GM21360 (cell line): ENCODE measurements around the gene TAS2R60.

Source experiments
- ATAC-seq: cut with Tn5 transposase; IDR thresholded peaks from one replicate; pipeline ENCODE4 v1.9.1; 2021; ENCODE audit warnings: mild to moderate bottlenecking, moderate library complexity; ENCODE audit not compliant: unreplicated experiment

TAS2R60 gene

DNA sequence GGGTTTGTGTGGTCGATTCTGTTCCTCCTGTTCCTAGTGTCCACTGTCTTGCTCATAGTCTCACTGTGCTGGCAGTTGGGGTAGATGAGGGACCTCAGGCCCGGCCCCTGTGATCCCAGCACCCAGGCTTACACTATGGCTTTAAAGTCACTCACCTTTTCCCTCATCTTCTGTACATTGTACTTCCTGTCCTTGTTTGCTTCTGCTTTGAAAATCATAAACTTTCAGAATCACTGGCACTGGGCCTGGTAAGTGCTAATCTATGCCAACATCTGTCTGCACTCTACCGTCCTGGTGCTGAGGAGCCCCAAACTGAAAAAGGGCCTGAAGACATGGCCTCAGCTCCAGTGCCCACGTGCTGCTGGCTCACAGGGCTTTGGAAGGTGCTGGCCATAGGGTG is 5.7 kb upstream of the TAS2R60 start:
- peak; percentile 40 for ATAC-seq

DNA sequence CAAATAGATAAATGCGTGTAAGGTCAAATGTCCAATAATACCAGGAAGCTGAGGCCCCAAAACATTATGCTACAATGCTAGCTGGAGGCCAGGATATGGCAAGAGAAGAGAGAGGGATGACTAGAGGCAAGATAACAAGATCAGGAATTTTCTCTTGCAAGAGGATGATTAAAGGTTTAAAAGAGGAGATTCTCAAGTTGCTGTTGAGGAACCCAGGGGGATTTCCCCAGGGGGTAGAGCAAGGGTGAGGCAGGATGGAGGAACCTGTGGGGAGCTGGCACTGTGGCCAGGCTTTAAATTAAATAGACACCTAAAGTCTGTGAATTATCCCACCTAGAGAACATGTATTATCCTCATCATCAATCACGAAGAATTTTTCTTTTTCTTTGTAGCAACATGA is 3.4 kb upstream of the TAS2R60 start:
- no peak for ATAC-seq

DNA sequence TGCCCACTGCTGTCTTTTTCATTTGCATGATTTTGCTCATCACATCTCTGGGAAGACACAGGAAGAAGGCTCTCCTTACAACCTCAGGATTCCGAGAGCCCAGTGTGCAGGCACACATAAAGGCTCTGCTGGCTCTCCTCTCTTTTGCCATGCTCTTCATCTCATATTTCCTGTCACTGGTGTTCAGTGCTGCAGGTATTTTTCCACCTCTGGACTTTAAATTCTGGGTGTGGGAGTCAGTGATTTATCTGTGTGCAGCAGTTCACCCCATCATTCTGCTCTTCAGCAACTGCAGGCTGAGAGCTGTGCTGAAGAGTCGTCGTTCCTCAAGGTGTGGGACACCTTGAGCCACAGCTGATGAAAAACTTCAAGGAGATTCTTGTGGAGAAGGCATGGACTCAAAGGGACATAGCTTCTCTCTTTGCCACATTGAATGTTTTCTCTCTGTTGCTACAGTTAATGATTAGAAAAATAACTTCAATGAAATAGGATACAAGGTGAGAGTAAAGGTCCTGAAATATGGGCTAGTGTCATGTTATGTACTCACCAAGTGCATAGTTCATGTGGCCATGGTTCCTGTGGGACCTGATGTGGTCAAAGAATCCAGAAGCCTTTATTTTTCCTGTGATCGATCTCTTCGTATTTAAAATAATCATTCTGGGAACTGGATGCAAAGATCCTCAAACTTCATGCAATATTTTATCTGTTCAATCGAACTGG is 970 bp downstream of the TAS2R60 start:
- ATAC-seq: no peak

DNA sequence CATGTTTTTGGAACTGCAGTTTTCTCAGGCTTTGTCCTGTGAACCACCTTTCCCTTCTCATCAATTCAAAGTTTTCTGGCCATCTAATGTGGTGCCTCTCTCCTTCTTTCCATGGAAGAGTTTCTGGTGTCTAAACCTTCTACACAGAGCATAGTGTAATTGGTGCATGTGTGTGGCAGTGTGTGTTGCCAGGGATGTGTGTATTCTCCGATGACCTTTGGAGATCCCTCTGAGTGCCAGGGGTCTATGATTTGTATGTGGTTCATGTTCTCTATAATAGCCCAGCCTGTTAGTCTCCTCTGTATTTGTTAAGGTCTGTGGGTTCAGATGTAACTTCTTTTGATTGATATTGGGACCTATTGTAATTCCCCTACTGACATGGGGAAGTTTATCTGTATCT is 1.5 kb downstream of the TAS2R60 start:
- ATAC-seq: no peak

DNA sequence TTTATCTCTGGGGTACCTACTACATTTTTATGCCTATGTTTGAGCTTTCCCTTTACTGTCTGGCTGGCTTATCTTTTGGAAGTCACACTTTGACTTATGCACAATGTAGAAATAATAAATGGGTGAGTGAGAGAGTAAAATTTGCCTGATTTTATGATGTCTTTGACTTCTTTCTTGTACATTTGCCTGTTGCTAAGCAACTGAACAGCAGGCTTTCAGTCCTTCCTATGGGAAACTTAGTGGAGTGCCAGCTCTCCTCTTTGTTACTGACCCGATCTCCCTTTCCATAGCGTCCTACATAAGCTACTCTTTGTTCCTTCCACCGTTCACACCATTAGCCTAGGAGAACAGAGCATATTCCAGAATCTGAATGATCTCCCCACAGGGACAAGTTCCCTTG is 4.2 kb downstream of the TAS2R60 start:
- ATAC-seq: no peak

DNA sequence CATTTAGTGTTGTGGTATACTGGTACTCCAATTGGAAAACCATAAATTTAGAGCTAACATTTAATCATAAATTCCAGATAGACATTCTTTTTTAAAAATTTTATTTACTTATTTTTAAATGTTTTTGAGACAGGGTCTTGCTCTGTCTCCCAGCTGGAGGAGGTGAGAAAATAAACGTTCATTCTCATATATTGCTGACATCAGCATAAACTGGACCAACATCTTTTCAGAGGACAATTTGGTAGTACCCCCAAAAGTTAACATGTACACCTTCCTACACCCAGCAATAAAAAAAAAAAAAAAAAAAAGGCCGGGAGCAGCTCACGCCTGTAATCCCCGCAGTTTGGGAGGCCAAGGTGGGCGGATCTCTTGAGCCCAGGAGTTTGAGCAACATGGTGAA is 5.2 kb downstream of the TAS2R60 start:
- no peak for ATAC-seq

DNA sequence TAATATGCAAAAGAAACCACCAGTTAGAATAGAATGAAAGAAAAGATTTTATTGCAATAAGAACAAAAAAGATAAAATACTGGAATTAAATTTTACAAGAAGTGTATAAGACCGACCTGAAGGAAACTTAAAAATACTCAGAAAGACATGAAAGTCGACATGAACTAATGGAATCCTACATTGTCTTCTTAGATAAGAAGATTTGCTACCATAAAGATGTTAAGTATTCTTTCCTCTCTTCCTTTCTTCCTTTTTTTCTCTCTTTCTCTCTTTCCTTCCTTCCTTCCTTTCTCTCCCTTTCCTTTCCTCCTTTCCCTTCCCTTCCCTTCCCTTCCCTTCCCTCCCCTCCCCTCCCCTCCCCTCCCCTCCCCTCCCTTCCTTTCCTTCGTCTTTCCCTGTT is 6.5 kb downstream of the TAS2R60 start:
- ATAC-seq: no peak

DNA sequence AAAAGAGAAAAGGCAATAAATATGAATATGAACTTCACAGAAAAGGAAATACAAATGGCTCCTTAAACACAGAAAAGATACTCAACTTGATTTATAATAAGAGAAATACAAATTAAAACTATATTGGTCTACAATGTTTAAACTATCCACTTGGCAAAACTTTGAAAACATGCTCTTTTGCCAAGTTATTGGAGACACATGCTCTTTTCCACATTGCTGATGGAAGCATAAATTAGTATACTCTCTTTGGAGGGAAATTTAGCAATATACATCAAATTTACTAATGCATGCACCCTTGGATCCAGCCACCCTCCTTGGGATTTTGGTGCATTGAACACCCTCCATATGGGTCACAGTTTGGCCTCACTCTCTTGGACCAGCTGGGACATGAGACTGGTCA is 7.9 kb downstream of the TAS2R60 start:
- no peak for ATAC-seq

DNA sequence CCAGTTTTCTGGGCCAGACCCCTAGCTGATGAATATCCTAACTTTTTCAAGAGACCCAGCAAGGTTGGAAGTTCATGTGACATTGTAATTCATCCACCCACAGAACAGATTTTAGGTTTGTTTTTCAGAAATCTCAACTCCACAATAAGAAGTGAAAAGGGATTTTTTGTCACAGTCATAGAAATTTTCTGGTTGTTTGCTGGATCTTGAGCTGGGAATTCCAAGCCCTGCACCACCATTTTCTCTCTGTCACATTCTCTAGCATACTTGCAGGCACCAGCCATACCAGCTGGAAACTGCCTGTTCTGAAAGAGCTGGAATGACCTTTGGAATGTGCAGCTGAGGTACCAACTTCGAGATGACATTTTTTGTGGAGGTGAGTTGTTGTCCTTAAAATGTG is 8.5 kb downstream of the TAS2R60 start:
- ATAC-seq: no peak

DNA sequence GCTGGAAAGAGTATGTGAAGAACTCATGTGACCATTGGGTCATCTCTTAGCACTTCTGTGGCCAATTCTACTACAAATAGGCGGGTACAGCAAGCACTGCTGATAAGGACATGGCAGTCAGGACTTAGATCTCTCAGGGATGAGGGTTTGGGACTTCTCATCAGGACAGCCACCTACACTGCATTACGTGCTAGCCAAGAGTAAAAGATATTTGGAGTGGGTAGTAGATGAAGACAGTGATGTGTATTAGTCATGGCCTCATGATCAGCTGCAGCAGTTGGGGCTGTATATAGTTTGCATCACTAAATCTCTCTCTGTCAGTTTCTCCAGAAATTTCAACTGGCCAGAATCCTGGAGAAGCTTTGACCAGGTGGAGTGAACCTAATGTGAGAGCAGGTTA is 9.2 kb downstream of the TAS2R60 start:
- ATAC-seq: no peak

DNA sequence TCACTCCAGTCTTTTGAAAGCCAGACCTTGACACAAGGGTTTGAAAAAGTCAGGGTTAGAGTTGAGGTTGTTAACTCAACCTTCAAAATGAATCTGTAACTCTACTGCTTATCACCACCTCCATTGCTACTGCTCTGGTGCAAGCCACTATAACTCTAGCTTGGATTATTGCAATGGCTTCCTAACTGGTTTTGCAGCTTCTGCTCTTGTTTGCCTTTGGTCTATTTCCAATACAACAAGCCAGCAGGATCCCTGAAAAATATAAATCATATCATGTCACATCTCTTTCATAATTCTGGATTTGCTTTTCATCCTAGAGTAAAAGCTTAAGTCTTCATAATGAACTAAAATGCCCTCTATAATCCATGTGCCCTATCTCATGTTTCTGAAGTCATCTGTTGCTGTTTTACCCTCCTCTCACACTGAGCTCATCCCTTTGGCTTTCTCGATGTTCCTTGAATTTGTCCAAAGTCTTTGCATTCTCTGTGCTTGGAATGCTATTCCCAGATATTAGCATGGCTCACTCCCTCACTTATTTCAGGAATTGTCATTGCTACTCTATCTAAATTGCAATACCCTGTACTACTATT is 10.9 kb downstream of the TAS2R60 start:
- no peak for ATAC-seq

DNA sequence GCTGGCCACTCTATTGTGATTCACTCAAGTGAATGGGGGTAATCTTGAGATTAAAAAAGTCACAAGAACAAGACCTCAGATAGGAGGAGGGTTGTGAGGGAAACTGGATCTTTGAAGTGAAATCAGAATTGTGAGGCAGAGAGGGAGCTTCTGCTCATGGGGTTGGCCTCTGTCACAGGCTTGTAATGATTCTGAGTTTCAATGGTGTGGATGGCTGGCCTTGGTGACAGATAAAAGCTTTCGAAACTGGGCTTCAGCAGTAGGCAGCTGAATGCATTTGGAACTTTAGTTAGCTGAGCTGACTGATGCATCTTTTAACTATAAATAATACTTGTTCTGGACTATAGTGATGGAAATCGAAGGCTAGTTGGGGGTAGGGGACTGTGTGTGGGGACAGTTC is 12.2 kb downstream of the TAS2R60 start:
- ATAC-seq: no peak

DNA sequence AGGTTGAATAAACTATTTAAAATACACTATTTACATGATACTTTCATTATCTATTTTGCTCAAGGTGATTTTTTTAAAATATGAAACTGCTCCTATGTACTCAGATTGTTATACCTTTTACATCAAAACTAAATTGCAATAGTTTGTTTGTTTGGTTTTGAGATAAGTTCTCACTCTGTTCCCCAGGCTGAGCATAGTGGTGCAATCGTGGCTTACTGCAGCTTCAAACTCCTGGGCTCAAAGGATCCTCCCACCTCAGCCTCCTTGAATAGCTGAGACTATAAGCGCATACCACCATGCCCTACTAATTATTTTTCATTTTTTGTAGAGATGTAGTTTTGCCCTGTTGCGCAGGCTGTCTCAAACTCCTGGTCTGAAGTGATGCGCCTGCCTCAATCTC is 12.7 kb downstream of the TAS2R60 start:
- no peak for ATAC-seq

DNA sequence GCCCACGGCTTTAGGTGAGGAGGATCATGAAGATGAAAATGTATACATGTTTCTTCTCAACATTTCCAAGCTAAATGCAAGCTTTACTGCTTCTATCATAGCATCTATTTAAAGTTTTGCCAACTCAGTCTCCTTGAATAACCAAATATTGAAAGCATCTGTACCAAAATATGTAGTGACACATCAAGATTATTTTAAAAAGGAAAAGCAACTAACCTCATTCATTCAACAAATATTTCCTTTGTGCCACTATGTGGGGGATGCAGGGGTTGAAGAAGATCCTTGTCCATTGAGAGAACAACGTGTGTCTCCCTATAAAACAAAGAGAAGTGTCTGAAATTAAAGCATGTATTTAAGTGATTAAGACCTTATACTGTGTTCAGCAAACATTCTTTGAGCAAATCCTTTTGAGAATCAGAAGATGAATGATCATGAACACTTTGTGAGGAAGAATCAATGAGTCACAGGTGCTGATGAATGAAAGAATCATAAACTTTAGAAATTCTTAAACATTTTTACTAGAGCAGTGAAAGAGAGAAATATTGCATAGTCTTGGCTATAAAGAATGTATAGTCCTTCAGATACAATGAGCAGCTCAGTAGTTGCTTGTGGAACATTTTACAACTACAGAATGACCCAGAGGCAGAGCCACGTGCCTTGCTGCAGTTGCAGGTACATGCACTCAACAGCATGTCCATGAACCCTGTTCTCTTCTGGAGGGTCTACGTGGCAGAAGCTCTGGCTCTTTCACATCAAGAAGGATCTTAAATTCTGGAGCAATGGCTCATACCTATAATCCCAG is 13.9 kb downstream of the TAS2R60 start:
- ATAC-seq: no peak

DNA sequence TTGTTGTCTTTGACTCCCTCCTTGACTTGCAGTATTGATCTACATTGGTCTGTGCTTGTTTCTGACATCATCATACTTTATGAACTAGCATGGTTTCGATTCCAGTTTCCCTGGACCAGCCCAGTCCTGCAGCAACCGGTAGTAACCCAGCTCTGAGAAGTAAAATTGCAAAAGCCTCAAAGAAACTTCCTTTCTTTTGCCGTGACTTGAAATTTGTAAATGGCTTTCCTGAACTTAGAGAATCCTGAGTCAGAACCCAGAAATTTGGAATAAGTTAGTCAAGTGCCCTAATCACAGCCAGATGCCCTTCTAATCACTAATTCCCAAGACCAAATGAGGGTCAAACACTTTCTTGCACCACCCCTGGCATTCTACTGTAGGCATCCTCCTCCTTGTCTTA is 15.0 kb downstream of the TAS2R60 start:
- ATAC-seq: peak; percentile 78

DNA sequence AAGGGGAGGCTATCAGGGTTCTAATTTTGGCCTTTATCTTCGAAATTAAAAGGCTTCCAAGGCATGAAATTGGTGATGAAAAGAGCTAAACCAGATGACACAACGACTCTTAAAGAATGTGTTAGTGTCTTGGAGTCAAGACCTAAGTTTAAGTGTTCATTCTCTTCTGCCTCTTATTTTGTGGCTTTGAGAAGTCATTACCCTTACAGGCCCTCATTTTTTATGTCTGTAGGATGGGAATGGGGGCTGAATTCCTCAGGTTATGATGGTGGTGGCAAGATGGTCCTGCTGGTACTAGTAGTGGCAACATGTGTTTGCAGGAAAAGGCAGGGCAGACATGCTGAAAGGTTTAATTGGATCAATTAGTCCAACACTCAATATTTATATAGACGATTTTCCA is 15.4 kb downstream of the TAS2R60 start:
- no peak for ATAC-seq

DNA sequence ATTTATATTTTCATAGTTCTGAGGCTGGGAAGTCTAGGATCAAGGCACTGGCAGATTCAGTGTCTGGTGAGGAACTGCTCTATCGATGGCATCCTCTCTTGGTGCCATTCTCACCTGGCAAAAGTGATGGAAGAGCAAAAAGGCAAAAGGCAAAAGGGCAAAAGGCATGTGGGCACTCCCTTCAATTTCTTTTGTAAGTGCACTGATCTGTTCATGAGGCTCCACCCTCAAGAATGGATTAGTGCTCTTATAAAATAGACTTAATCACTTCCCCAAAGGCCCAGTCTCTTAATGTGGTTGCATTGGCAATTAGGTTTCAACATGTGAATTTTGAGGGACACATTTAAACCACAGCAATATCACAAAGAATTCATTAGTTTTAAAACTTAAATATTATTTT is 16.1 kb downstream of the TAS2R60 start:
- no peak for ATAC-seq

DNA sequence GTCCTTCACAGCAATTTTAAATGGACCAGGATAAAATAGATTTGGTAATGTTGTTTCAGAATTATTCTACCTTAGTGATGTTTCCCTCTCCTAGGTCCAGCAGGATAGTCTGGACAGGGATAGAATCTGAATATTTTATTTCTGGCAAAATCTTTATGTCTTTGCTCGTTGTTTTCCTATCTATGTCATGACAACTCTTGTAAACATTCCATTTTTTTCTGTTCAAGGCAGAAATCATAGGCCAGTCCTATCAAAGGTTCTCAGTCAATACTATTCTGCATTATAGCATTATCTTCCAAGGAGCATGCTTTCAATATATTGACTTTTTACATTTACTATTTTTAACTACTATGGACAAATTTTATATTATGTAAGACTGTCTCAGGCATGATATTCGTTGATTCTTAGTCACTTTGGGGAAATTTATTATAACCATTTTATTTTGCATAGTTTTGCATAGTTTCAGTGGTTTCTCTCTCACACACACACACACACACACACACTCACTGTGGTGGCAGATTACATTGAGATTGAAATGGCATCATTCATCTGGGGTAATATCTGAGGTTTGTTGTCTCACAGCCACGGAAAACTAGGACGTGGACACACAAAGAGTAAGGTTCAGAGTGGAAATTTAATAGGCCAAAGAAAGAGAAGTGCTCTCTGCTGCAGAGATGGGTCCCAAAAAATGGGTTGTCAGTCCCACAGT is 17.2 kb downstream of the TAS2R60 start:
- ATAC-seq: no peak

DNA sequence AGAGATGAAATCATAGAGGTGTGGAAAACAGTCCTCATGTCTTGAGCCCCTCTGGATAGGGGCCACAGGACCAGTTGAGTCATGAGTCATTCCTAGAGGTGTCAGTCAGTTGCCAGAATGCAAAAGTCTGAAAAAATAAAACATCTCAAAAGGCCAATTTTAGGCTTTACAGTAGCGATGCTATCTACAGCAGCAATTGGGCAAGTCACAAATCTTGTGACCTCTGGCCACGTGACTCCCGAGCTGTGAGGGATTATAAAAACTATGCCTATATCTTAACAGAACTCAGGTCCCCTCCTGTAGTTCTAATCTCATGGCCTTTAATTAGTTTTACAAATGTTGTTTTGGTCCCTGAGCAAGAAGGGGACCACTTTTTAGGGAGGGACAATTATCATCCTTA is 18.8 kb downstream of the TAS2R60 start:
- ATAC-seq: no peak

DNA sequence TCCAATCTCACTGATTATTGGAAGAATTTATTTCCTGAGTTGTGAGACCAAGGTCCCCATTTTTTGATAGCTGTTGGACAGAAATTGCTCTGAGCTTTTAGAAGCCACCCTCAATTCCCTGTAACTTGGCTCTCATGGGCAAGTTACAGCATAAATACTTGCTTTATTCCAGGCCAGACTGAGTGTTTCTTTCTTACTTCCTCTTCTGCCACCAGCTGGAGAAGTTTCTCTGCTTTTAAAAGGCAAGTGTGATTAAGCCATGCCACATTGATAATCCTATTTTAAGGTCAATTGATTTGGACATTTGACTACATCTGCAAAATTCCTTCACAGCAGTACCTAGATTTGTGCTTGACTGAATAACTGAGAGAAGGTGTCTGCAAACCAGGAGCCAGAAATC is 20.3 kb downstream of the TAS2R60 start:
- ATAC-seq: no peak

DNA sequence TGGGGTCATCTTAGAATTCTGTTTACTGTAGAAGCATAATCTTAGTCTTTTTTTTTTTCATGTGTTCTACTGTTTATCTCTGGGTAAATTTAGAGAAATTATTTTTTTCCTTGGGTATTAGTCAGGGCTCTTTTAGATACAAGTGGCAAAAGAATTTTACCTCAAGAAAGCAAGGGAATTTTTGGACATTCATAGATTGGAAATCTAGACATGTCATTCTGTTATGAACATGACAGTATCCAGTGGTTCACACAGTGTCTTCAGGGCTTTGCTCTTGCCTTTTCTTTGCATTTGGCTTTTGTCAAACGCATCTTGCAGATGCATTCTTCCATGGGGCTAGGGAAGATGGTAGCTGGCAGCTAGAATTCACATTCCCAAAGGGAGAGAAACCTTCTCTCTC is 20.7 kb downstream of the TAS2R60 start:
- no peak for ATAC-seq

DNA sequence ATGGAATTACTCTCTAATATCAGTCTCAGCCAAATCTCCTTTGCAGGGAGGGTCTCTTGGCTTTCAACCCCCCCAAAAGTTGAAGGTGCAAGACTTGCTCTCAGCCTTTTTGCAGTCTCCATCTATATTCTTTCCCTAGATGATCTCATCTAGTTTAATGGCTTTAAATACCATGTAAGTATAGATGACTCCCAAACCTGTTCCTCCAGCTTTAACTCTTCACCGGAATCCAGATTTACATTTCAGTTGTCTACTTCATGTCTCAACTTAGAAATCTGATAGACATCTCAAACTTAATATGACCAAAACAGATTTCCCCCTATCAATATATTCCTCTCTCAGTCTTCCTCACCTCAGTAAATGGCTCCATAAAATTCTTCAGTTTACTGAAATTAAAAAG is 24.5 kb downstream of the TAS2R60 start:
- ATAC-seq: no peak
